Measurements from ENCODE around the gene IGF2BP2. TPM values are rescaled to one million over a fixed set of nuclear protein-coding genes. Genes with fewer than 3 reads are reported as not detected.
A peak's percentile ranks its signal among the peaks of the same experiment; 100 is the strongest.

The IGF2BP2 gene
- total and polyA plus RNA-seq, 9 of the 15 experiments (the other 6 are each of a cell fraction or from before 2014, with no cell fraction given) = 3.2 to 59.6 (median 30.5) TPM

DNA sequence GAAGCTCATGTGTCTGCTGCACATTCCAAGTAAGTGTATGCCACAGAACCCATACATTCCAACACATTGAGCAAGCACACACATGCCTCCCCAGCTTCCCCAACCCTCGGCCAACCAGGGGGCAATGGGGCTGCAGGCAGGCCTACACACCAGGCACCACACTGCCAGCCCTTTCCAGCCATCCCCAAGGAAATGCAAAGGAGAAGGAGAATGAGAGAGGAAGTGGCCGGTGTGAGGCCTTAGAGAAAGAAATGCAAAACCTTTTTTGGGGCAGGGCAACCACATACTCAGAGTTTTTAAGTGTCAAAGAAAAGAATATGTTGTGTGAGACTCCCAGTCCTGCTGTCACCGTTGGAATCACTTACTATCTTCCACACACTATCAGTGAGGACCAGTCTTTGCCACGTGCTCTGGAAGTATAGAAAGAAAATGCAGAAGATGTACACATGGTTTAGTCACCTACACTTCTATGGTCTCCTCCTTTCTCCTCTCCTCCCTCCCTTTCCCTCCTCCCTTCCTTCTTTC, 11.1 kb downstream of the IGF2BP2 start (continued):
- no peak for TF ChIP-seq ZBTB7A (IDR thresholded peaks at IDR 0.05; ENCODE audit: borderline replicate concordance, control insufficient read depth, low read depth, low read length)
- TF ChIP-seq ELF1 (tag; IDR thresholded peaks at IDR 0.05) = no peak
- no peak for TF ChIP-seq EGR1 (conservative IDR thresholded peaks at IDR 0.05)
- no peak for TF ChIP-seq SMAD2 (IDR thresholded peaks at IDR 0.05; ENCODE audit: low read depth, low read length)
- no peak for TF ChIP-seq TBL1XR1 (IDR thresholded peaks at IDR 0.05; ENCODE audit: low read length in 2 of 2)
- no peak for TF ChIP-seq ESRRA (IDR thresholded peaks at IDR 0.05; ENCODE audit: borderline replicate concordance, low read depth)
- TF ChIP-seq ZNF76 (CRISPR knock-in tag; IDR thresholded peaks at IDR 0.05; ENCODE audit: borderline replicate concordance) = no peak
- TF ChIP-seq, protein P1, sequence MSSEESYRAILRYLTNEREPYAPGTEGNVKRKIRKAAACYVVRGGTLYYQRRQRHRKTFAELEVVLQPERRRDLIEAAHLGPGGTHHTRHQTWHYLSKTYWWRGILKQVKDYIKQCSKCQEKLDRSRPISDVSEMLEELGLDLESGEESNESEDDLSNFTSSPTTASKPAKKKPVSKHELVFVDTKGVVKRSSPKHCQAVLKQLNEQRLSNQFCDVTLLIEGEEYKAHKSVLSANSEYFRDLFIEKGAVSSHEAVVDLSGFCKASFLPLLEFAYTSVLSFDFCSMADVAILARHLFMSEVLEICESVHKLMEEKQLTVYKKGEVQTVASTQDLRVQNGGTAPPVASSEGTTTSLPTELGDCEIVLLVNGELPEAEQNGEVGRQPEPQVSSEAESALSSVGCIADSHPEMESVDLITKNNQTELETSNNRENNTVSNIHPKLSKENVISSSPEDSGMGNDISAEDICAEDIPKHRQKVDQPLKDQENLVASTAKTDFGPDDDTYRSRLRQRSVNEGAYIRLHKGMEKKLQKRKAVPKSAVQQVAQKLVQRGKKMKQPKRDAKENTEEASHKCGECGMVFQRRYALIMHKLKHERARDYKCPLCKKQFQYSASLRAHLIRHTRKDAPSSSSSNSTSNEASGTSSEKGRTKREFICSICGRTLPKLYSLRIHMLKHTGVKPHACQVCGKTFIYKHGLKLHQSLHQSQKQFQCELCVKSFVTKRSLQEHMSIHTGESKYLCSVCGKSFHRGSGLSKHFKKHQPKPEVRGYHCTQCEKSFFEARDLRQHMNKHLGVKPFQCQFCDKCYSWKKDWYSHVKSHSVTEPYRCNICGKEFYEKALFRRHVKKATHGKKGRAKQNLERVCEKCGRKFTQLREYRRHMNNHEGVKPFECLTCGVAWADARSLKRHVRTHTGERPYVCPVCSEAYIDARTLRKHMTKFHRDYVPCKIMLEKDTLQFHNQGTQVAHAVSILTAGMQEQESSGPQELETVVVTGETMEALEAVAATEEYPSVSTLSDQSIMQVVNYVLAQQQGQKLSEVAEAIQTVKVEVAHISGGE (CRISPR knock-in tag; IDR thresholded peaks at IDR 0.05) = 0 out of 6 replicates have a peak, but pooled peaks of 1 of the 3 experiments have one; percentile 32
- no peak for TF ChIP-seq SIRT6 (IDR thresholded peaks at IDR 0.05; ENCODE audit: low read depth, low read length)
- TF ChIP-seq, protein P2, sequence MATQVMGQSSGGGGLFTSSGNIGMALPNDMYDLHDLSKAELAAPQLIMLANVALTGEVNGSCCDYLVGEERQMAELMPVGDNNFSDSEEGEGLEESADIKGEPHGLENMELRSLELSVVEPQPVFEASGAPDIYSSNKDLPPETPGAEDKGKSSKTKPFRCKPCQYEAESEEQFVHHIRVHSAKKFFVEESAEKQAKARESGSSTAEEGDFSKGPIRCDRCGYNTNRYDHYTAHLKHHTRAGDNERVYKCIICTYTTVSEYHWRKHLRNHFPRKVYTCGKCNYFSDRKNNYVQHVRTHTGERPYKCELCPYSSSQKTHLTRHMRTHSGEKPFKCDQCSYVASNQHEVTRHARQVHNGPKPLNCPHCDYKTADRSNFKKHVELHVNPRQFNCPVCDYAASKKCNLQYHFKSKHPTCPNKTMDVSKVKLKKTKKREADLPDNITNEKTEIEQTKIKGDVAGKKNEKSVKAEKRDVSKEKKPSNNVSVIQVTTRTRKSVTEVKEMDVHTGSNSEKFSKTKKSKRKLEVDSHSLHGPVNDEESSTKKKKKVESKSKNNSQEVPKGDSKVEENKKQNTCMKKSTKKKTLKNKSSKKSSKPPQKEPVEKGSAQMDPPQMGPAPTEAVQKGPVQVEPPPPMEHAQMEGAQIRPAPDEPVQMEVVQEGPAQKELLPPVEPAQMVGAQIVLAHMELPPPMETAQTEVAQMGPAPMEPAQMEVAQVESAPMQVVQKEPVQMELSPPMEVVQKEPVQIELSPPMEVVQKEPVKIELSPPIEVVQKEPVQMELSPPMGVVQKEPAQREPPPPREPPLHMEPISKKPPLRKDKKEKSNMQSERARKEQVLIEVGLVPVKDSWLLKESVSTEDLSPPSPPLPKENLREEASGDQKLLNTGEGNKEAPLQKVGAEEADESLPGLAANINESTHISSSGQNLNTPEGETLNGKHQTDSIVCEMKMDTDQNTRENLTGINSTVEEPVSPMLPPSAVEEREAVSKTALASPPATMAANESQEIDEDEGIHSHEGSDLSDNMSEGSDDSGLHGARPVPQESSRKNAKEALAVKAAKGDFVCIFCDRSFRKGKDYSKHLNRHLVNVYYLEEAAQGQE (IDR thresholded peaks at IDR 0.05; ENCODE audit: borderline replicate concordance) = no peak; the same call in 1 of the 2 replicates
- TF ChIP-seq, protein P2 (CRISPR knock-in tag; IDR thresholded peaks at IDR 0.05; ENCODE audit: low read depth) = no peak
- TF ChIP-seq SRSF3 (IDR thresholded peaks at IDR 0.05; ENCODE audit: insufficient read depth, low read length) = no peak
- no peak for TF ChIP-seq FOXJ2 (tag; IDR thresholded peaks at IDR 0.05)
- TF ChIP-seq, protein P3, sequence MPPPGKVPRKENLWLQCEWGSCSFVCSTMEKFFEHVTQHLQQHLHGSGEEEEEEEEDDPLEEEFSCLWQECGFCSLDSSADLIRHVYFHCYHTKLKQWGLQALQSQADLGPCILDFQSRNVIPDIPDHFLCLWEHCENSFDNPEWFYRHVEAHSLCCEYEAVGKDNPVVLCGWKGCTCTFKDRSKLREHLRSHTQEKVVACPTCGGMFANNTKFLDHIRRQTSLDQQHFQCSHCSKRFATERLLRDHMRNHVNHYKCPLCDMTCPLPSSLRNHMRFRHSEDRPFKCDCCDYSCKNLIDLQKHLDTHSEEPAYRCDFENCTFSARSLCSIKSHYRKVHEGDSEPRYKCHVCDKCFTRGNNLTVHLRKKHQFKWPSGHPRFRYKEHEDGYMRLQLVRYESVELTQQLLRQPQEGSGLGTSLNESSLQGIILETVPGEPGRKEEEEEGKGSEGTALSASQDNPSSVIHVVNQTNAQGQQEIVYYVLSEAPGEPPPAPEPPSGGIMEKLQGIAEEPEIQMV (tag; conservative IDR thresholded peaks at IDR 0.05; ENCODE audit: low read depth) = no peak
